Lower lobe of right lung (tissue), 2 donors: ENCODE results near the gene DNAJC6. TPM values are rescaled to one million over a fixed set of nuclear protein-coding genes. Genes with fewer than 3 reads are reported as not detected.

Experiments
- ATAC-seq, 2 donors: fragments of 200-7000 bp; cut with Tn5 transposase; one replicate each; pipeline ENCODE4 v1.9.1; 2020 to 2022; ENCODE audit warnings: mild to moderate bottlenecking in 2 of 2, moderate library complexity in 2 of 2
- DNase-seq: peaks from one replicate; pipeline ENCODE4 v3.0.0-alpha.2; 2020
- H3K27ac ChIP-seq: fragments of 200-600 bp; one replicate; pipeline ENCODE4 v1.8.0; 2022
- H3K27me3 ChIP-seq: fragments of 200-600 bp; one replicate; pipeline ENCODE4 v1.8.0; 2022; ENCODE audit warnings: low read depth
- H3K36me3 ChIP-seq: fragments of 200-600 bp; one replicate; pipeline ENCODE4 v1.8.0; 2022; ENCODE audit warnings: mild to moderate bottlenecking
- H3K4me1 ChIP-seq: fragments of 200-600 bp; one replicate; pipeline ENCODE4 v1.8.0; 2022
- H3K4me3 ChIP-seq: fragments of 200-600 bp; one replicate; pipeline ENCODE4 v1.8.0; 2022; ENCODE audit warnings: mild to moderate bottlenecking
- H3K9me3 ChIP-seq: fragments of 200-600 bp; one replicate; pipeline ENCODE4 v1.8.0; 2022
- CTCF ChIP-seq: fragments of 200-600 bp; IDR thresholded peaks from one replicate; pipeline ENCODE4 v1.8.0; 2022; ENCODE audit warnings: antibody characterized with exemption, mild to moderate bottlenecking
- intact Hi-C: fragments of 100-400 bp; cut with DNase I; formaldehyde crosslinking; loops from one replicate; pipeline ENCODE4 v1.11.0; 2022
- total RNA-seq: library from RNA; stranded (reverse); fragmentation: NEBNext Ultra II Directional; extraction: Animal tissue kit (Norgen Biotek cat#: 25700); gene quantifications from one replicate; pipeline ENCODE4 v1.2.1, GENCODE V29; 2021
- donor health status: DM: no; HTN: yes; CAD: no; lungs with severe emphysema.

The DNAJC6 gene
- total RNA-seq, 1 donor from 2014 or later = 10.5 TPM

- intact Hi-C loops = no loop called here
- H3K36me3 ChIP-seq = no peaks in the 10 kb centered on the region
- no peak for ATAC-seq
- peaks cover 20% of the 10 kb centered on the region for H3K4me1 ChIP-seq
- peaks cover 7% of the 10 kb centered on the region for H3K27me3 ChIP-seq
- no peaks in the 10 kb centered on the region for H3K9me3 ChIP-seq
- no peak overlapping the region for H3K4me3 ChIP-seq
- TF ChIP-seq CTCF = no peak
- no peak overlapping the region for H3K27ac ChIP-seq
- DNase-seq = no peak
Observed at GRCh38 chr1:65269612-65270011, 39.7 kb upstream of the DNAJC6 start.

- DNase-seq (no peak), ATAC-seq (no peak)
- Histone ChIP-seq H3K27me3 (no peaks in the 10 kb centered on the region), H3K4me1 (no peaks in the 10 kb centered on the region), H3K4me3 (no peak overlapping the region), H3K36me3 (no peaks in the 10 kb centered on the region), H3K27ac (no peak overlapping the region), H3K9me3 (no peaks in the 10 kb centered on the region)
- intact Hi-C loops = no loop called here
- TF ChIP-seq CTCF = no peak
Observed at GRCh38 chr1:65276197-65276939, 33.0 kb upstream of the DNAJC6 start.

GRCh38 chr1:65277605-65278347 lies 31.6 kb upstream of the DNAJC6 start:
- Histone ChIP-seq H3K4me1 (no peaks in the 10 kb centered on the region), H3K9me3 (no peaks in the 10 kb centered on the region), H3K27ac (peak overlapping the region; percentile 16), H3K36me3 (no peaks in the 10 kb centered on the region), H3K4me3 (no peak overlapping the region), H3K27me3 (no peaks in the 10 kb centered on the region)
- intact Hi-C loops = no loop called here
- DNase-seq (no peak), ATAC-seq (no peak)
- no peak for TF ChIP-seq CTCF

- H3K27me3 ChIP-seq = no peaks in the 10 kb centered on the region
- TF ChIP-seq CTCF = no peak
- DNase-seq (no peak), ATAC-seq (no peak)
- no peaks in the 10 kb centered on the region for H3K4me1 ChIP-seq
- H3K36me3 ChIP-seq = no peaks in the 10 kb centered on the region
- intact Hi-C loops = no loop called here
- no peaks in the 10 kb centered on the region for H3K9me3 ChIP-seq
- peak overlapping the region; percentile 16 for H3K27ac ChIP-seq
- H3K4me3 ChIP-seq = no peak overlapping the region
Observed at GRCh38 chr1:65278376-65279069, 30.8 kb upstream of the DNAJC6 start.

GRCh38 chr1:65279070-65279779 lies 30.1 kb upstream of the DNAJC6 start:
- TF ChIP-seq CTCF = no peak
- DNase-seq = no peak
- no peak overlapping the region for H3K27ac ChIP-seq

More at GRCh38 chr1:65279070-65279779, 30.1 kb upstream of the DNAJC6 start:
- intact Hi-C loops = no loop called here
- Histone ChIP-seq H3K9me3 (no peaks in the 10 kb centered on the region), H3K27me3 (no peaks in the 10 kb centered on the region), H3K4me3 (no peak overlapping the region), H3K4me1 (no peaks in the 10 kb centered on the region), H3K36me3 (no peaks in the 10 kb centered on the region)
- ATAC-seq = no peak
